Measurements from ENCODE around the gene FOXK1. TPM values are rescaled to one million over a fixed set of nuclear protein-coding genes. Genes with fewer than 3 reads are reported as not detected.

The FOXK1 gene
- total RNA-seq, 2 donors from 2014 or later = 17.3 to 47.5 TPM

- 95% methylated on average over 17 of the region's 17 CpGs for WGBS
- intact Hi-C loops (cut with DNase I) = no loop called here
- Histone ChIP-seq H3K27me3 (replicated peaks; ENCODE audit: insufficient read depth) (no peaks in the 10 kb centered on the region), H3K9me3 (no peaks in the 10 kb centered on the region), H3K4me1 (replicated peaks) (no peaks in the 10 kb centered on the region), H3K4me3 (no peak overlapping the region), H3K27ac (no peak overlapping the region), H3K36me3 (peaks cover 20 to 23% of the 10 kb centered on the region in 2 donors)
- TF ChIP-seq POLR2AphosphoS5 (IDR thresholded peaks at IDR 0.05) = no peak
- no peak for TF ChIP-seq POLR2A (IDR thresholded peaks at IDR 0.05)
- no peak for DNase-seq (ENCODE audit: low spot score)
Measured at GRCh38 chr7:4786015-4786414, 103.9 kb downstream of the FOXK1 start.

- WGBS = 87% methylated on average over 17 of the region's 17 CpGs
- no peak for DNase-seq (ENCODE audit: low spot score)
- peaks cover 11% of the 10 kb centered on the region in 2 donors for H3K36me3 ChIP-seq
- no peaks in the 10 kb centered on the region for H3K27me3 ChIP-seq (replicated peaks; ENCODE audit: insufficient read depth)
- intact Hi-C loops (cut with DNase I) = no loop called here
- no peaks in the 10 kb centered on the region for H3K9me3 ChIP-seq
- no peak for TF ChIP-seq POLR2A (IDR thresholded peaks at IDR 0.05)
- no peak overlapping the region for H3K27ac ChIP-seq
- no peaks in the 10 kb centered on the region for H3K4me1 ChIP-seq (replicated peaks)
- no peak overlapping the region for H3K4me3 ChIP-seq
Measured at GRCh38 chr7:4787541-4787940, 105.4 kb downstream of the FOXK1 start.

GRCh38 chr7:4787947-4788626, 106.0 kb downstream of the FOXK1 start:
- intact Hi-C loops (cut with DNase I) = no loop called here
- H3K36me3 ChIP-seq = peaks cover 7 to 11% of the 10 kb centered on the region in 2 donors
- H3K4me1 ChIP-seq (replicated peaks) = no peaks in the 10 kb centered on the region
- H3K4me3 ChIP-seq = no peak overlapping the region
- H3K9me3 ChIP-seq = no peaks in the 10 kb centered on the region
- no peak for TF ChIP-seq POLR2A (IDR thresholded peaks at IDR 0.05)
- no peak for TF ChIP-seq CTCF (IDR thresholded peaks at IDR 0.05)
- no peak for DNase-seq (ENCODE audit: low spot score)
- H3K27ac ChIP-seq = no peak overlapping the region
- 86% methylated on average over 13 of the region's 23 CpGs for WGBS
- no peaks in the 10 kb centered on the region for H3K27me3 ChIP-seq (replicated peaks; ENCODE audit: insufficient read depth)

- Histone ChIP-seq H3K9me3 (no peaks in the 10 kb centered on the region), H3K27ac (no peak overlapping the region), H3K4me3 (no peak overlapping the region), H3K4me1 (replicated peaks) (no peaks in the 10 kb centered on the region), H3K36me3 (peaks cover 7 to 11% of the 10 kb centered on the region in 2 donors), H3K27me3 (replicated peaks; ENCODE audit: insufficient read depth) (no peaks in the 10 kb centered on the region)
- 90% methylated on average over 22 of the region's 27 CpGs for WGBS
- no peak for TF ChIP-seq POLR2AphosphoS5 (IDR thresholded peaks at IDR 0.05)
- no peak for TF ChIP-seq CTCF (IDR thresholded peaks at IDR 0.05)
- no peak for TF ChIP-seq POLR2A (IDR thresholded peaks at IDR 0.05)
- DNase-seq (ENCODE audit: low spot score) = no peak
- intact Hi-C loops (cut with DNase I) = no loop called here
Measured at GRCh38 chr7:4788627-4789189, 106.6 kb downstream of the FOXK1 start.

GRCh38 chr7:4789194-4790077, 107.3 kb downstream of the FOXK1 start:
- no peak for DNase-seq (ENCODE audit: low spot score)
- Histone ChIP-seq H3K4me3 (no peak overlapping the region), H3K36me3 (peaks cover 7 to 11% of the 10 kb centered on the region in 2 donors), H3K27me3 (replicated peaks; ENCODE audit: insufficient read depth) (no peaks in the 10 kb centered on the region), H3K27ac (no peak overlapping the region), H3K9me3 (no peaks in the 10 kb centered on the region), H3K4me1 (replicated peaks) (no peaks in the 10 kb centered on the region)
- 90% methylated on average over 26 of the region's 26 CpGs for WGBS
- intact Hi-C loops (cut with DNase I) = no loop called here
- TF ChIP-seq POLR2A (IDR thresholded peaks at IDR 0.05) (no peak), CTCF (IDR thresholded peaks at IDR 0.05) (no peak), POLR2AphosphoS5 (IDR thresholded peaks at IDR 0.05) (no peak)

Measured in prostate gland (tissue), 2 donors.